NT2/D1 (cell line): Measurements from ENCODE around the gene IL17REL.
A peak's percentile ranks its signal among the peaks of the same experiment; 100 is the strongest.

Experiments
- DNase-seq: peaks from one replicate; pipeline ENCODE4 v3.0.0-alpha.2; 2011; ENCODE audit warnings: low read depth, low spot score
- H3K27me3 ChIP-seq: 2 replicates; pipeline ENCODE4 v1.6.0; 2011; ENCODE audit warnings: mild to moderate bottlenecking; ENCODE audit not compliant: insufficient read length, insufficient read depth
- H3K36me3 ChIP-seq: 2 replicates; pipeline ENCODE4 v1.6.1; 2011; ENCODE audit warnings: mild to moderate bottlenecking, low read length, mixed read lengths; ENCODE audit not compliant: insufficient read depth, insufficient read length
- H3K4me1 ChIP-seq: 2 replicates; pipeline ENCODE4 v1.5.1; 2011; ENCODE audit not compliant: insufficient read depth, insufficient read length
- H3K4me3 ChIP-seq: 2 replicates; pipeline ENCODE4 v1.5.1; 2011; ENCODE audit warnings: low read depth; ENCODE audit not compliant: insufficient read length
- H3K9ac ChIP-seq: 2 replicates; pipeline ENCODE4 v1.6.0; 2011; ENCODE audit warnings: low read depth; ENCODE audit not compliant: insufficient read length
- H3K9me3 ChIP-seq: 2 replicates; pipeline ENCODE4 v1.5.1; 2011; ENCODE audit warnings: mild to moderate bottlenecking, low read length; ENCODE audit not compliant: insufficient read depth
- SUZ12 ChIP-seq: IDR thresholded peaks from 2 replicates; pipeline ENCODE4 v1.6.1; 2011; ENCODE audit not compliant: insufficient read length, insufficient read depth; ENCODE audit errors: extremely low read depth
- YY1 ChIP-seq: IDR thresholded peaks from 2 replicates; pipeline ENCODE4 v1.6.1; 2011; ENCODE audit not compliant: insufficient read length, insufficient read depth
- ZNF274 ChIP-seq: IDR thresholded peaks from 2 replicates; pipeline ENCODE4 v1.6.1; 2011; ENCODE audit warnings: mild to moderate bottlenecking, low read depth, low read length

IL17REL gene

GRCh38 chr22:49964136-49965090 lies 48.2 kb downstream of the IL17REL start:
- Histone ChIP-seq H3K9me3 (no peaks in the 10 kb centered on the region), H3K4me3 (no peak overlapping the region), H3K9ac (peak overlapping the region; percentile 10), H3K27me3 (peaks cover under 1% of the 10 kb centered on the region), H3K36me3 (peaks cover 27% of the 10 kb centered on the region), H3K4me1 (peaks cover 18% of the 10 kb centered on the region)
- no peak for DNase-seq
- TF ChIP-seq ZNF274, result no peak
- TF ChIP-seq SUZ12, result no peak
- TF ChIP-seq YY1, result no peak

- TF ChIP-seq SUZ12 (no peak), YY1 (no peak), ZNF274 (no peak)
- Histone ChIP-seq H3K4me3 (no peak overlapping the region), H3K27me3 (peaks cover 3% of the 10 kb centered on the region), H3K9ac (peak overlapping the region; percentile 63), H3K36me3 (peaks cover 27% of the 10 kb centered on the region), H3K4me1 (peaks cover 14% of the 10 kb centered on the region), H3K9me3 (no peaks in the 10 kb centered on the region)
- DNase-seq, result no peak
Observed at GRCh38 chr22:49963647-49964026, 48.9 kb downstream of the IL17REL start.

DNA sequence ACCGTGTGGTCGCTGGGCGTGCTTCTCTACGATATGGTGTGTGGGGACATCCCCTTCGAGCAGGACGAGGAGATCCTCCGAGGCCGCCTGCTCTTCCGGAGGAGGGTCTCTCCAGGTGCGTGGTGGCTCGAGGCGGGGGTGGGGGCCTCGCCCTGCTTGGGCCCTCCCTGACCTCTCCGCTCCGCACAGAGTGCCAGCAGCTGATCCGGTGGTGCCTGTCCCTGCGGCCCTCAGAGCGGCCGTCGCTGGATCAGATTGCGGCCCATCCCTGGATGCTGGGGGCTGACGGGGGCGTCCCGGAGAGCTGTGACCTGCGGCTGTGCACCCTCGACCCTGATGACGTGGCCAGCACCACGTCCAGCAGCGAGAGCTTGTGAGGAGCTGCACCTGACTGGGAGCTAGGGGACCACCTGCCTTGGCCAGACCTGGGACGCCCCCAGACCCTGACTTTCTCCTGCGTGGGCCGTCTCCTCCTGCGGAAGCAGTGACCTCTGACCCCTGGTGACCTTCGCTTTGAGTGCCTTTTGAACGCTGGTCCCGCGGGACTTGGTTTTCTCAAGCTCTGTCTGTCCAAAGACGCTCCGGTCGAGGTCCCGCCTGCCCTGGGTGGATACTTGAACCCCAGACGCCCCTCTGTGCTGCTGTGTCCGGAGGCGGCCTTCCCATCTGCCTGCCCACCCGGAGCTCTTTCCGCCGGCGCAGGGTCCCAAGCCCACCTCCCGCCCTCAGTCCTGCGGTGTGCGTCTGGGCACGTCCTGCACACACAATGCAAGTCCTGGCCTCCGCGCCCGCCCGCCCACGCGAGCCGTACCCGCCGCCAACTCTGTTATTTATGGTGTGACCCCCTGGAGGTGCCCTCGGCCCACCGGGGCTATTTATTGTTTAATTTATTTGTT lies 49.6 kb downstream of the IL17REL start:
- DNase-seq, result no peak
- Histone ChIP-seq H3K9me3 (no peaks in the 10 kb centered on the region), H3K9ac (peak overlapping the region; percentile 63), H3K36me3 (peaks cover 27% of the 10 kb centered on the region), H3K27me3 (peaks cover 3% of the 10 kb centered on the region), H3K4me1 (peaks cover 14% of the 10 kb centered on the region), H3K4me3 (peak overlapping the region; percentile 31)
- TF ChIP-seq ZNF274 (no peak), YY1 (no peak)

GRCh38 chr22:49962012-49962750 lies 50.4 kb downstream of the IL17REL start:
- peak overlapping the region; percentile 88 for H3K9ac ChIP-seq
- TF ChIP-seq ZNF274, result no peak
- no peak for TF ChIP-seq SUZ12
- TF ChIP-seq YY1, result no peak
- peaks cover 3% of the 10 kb centered on the region for H3K27me3 ChIP-seq
- no peaks in the 10 kb centered on the region for H3K9me3 ChIP-seq
- H3K4me1 ChIP-seq, result peaks cover 14% of the 10 kb centered on the region
- peak overlapping the region; percentile 75 for H3K4me3 ChIP-seq
- peaks cover 27% of the 10 kb centered on the region for H3K36me3 ChIP-seq
- DNase-seq, result peak; percentile 38

GRCh38 chr22:49961601-49962011 lies 51.0 kb downstream of the IL17REL start:
- Histone ChIP-seq H3K36me3 (peaks cover 27% of the 10 kb centered on the region), H3K4me1 (peaks cover 14% of the 10 kb centered on the region), H3K27me3 (peaks cover 3% of the 10 kb centered on the region), H3K4me3 (peak overlapping the region; percentile 75), H3K9me3 (no peaks in the 10 kb centered on the region), H3K9ac (peak overlapping the region; percentile 88)
- no peak for TF ChIP-seq ZNF274
- no peak for DNase-seq

DNA sequence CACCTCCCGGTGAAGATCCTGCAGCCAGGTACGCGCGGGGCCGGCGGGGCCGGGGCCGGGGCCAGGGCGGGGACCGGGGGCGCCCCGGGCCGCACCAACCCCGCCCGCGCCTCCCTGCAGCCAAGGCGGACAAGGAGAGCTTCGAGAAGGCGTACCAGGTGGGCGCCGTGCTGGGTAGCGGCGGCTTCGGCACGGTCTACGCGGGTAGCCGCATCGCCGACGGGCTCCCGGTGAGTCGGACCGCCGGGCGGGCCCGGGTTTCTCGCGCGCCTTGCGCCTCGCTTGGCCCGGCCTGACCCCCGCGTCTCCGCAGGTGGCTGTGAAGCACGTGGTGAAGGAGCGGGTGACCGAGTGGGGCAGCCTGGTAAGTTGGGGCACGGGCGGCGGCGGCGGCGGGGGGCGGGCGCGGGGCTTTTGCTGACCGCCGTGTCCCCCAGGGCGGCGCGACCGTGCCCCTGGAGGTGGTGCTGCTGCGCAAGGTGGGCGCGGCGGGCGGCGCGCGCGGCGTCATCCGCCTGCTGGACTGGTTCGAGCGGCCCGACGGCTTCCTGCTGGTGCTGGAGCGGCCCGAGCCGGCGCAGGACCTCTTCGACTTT lies 51.5 kb downstream of the IL17REL start:
- H3K9me3 ChIP-seq, result no peaks in the 10 kb centered on the region
- no peak for TF ChIP-seq SUZ12
- TF ChIP-seq YY1, result no peak
- no peak for TF ChIP-seq ZNF274
- peak overlapping the region; percentile 88 for H3K9ac ChIP-seq
- H3K36me3 ChIP-seq, result peaks cover 27% of the 10 kb centered on the region
- no peak for DNase-seq
- H3K27me3 ChIP-seq, result peaks cover 3% of the 10 kb centered on the region
- peaks cover 12% of the 10 kb centered on the region for H3K4me1 ChIP-seq
- H3K4me3 ChIP-seq, result peak overlapping the region; percentile 75
